HG03442 (cell line): ENCODE measurements around the gene CRYBA2.
A peak's percentile ranks its signal among the peaks of the same experiment; 100 is the strongest.

ENCODE experiments used
- ATAC-seq: cut with Tn5 transposase; IDR thresholded peaks from one replicate; pipeline ENCODE4 v1.9.1; 2021; ENCODE audit warnings: mild to moderate bottlenecking, moderate library complexity; ENCODE audit not compliant: unreplicated experiment

The CRYBA2 gene

GRCh38 chr2:218983263-218983933 lies 9.8 kb downstream of the CRYBA2 start:
- ATAC-seq = no peak

DNA sequence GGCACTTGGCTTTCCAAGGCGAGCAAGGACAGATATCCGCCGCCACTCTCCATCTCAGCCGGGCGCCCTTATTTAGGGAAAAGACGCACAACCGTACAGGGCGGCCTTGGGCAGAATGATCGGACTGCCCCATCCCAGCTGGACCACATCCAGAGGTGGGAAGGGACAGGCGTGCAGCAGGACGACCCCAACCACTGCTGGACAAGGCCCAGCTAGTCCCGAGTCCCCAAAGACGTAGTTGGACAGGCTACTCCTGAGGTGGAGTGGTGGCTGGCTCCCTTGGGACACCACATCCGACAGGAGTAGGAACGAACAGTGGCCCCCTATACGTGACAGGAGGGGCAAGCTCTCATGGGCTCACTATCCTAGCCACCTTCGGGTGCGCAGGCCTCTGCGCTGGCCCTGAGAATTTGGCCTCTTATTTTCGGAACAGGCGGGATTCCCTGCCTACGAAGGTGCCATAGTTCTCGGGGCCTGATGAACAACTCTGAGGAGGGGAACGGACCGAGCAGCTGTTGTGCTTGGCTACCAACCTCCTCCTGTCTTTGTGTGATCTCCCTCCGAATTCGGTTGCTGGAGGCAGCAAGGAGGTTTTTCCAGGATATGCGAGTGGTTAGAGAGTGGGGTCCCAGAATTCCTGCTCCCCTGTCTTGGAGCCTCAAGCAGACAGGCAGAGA lies 10.5 kb downstream of the CRYBA2 start:
- no peak for ATAC-seq

- no peak for ATAC-seq
Measured at GRCh38 chr2:218981881-218982585, 11.2 kb downstream of the CRYBA2 start.

- no peak for ATAC-seq
Measured at GRCh38 chr2:218981390-218981880, 11.8 kb downstream of the CRYBA2 start.

- no peak for ATAC-seq
Measured at GRCh38 chr2:218980735-218981389, 12.4 kb downstream of the CRYBA2 start.

- peak; percentile 84 for ATAC-seq
Measured at GRCh38 chr2:218979846-218980734, 13.1 kb downstream of the CRYBA2 start.

- no peak for ATAC-seq
Measured at GRCh38 chr2:218975060-218975777, 18.0 kb downstream of the CRYBA2 start.

DNA sequence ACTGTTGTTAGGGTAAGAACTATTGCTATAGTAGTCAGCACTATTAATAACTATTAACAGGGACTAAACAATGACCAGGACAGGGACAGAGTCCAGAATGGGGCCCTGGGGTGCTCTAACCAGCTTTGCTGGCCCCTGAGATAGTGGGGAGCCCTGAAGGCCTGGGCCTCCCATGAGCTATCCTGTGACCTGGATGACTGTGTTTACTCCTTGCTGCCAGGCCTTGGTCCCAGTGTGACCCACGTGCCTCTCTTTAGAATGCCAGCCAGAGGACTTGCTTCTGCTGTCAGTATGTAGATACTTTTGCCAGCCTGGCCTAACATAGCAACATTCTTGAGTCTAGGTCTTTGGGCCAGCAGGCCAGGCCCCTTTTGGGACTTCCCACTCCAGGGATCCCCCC lies 22.3 kb downstream of the CRYBA2 start:
- ATAC-seq = no peak

- ATAC-seq = no peak
Measured at GRCh38 chr2:218964041-218964771, 29.0 kb downstream of the CRYBA2 start.

GRCh38 chr2:218963601-218964000 lies 29.6 kb downstream of the CRYBA2 start:
- no peak for ATAC-seq

GRCh38 chr2:218962859-218963492 lies 30.2 kb downstream of the CRYBA2 start:
- no peak for ATAC-seq

GRCh38 chr2:218961651-218962570 lies 31.3 kb downstream of the CRYBA2 start:
- no peak for ATAC-seq

GRCh38 chr2:218961229-218961628 lies 32.0 kb downstream of the CRYBA2 start:
- no peak for ATAC-seq

DNA sequence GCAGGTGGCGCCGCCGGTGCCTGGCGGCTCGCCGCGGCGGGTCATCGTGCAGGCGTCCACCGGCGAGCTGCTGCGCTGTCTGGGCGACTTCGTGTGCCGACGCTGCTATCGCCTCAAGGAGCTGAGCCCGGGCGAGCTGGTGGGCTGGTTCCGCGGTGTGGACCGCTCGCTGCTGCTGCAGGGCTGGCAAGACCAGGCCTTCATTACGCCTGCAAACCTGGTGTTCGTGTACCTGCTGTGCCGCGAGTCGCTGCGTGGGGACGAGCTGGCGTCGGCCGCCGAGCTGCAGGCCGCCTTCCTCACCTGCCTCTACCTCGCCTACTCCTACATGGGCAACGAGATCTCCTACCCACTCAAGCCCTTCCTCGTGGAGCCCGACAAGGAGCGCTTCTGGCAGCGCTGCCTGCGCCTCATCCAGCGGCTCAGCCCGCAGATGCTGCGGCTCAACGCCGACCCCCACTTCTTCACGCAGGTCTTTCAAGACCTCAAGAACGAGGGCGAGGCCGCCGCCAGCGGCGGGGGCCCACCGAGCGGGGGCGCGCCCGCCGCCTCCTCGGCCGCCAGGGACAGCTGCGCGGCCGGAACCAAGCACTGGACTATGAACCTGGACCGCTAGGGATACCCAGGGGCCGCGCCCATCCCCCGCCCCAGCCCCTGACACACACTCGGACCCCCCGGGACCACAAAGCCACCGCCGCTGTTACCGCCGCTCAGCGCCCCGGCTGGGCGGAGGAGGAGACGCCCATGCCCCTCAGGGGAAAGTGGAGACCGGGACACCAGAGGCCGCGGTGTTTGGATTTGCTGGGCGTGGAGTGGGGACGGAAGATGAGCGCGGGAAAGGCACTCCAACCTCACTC lies 32.7 kb downstream of the CRYBA2 start:
- ATAC-seq = no peak

DNA sequence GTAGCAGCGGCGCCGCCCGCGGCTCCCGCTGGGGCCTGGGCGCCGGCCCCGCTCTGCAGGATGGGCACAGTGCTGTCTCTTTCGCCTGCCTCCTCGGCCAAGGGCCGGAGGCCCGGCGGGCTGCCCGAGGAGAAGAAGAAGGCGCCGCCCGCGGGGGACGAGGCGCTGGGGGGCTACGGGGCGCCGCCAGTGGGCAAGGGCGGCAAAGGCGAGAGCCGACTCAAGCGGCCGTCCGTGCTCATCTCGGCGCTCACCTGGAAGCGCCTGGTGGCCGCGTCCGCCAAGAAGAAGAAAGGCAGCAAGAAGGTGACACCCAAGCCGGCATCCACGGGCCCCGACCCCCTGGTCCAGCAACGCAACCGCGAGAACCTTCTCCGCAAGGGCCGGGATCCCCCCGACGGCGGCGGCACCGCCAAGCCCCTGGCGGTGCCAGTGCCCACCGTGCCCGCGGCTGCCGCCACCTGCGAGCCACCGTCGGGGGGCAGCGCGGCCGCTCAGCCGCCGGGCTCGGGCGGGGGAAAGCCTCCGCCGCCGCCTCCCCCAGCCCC lies 33.4 kb downstream of the CRYBA2 start:
- ATAC-seq = no peak

DNA sequence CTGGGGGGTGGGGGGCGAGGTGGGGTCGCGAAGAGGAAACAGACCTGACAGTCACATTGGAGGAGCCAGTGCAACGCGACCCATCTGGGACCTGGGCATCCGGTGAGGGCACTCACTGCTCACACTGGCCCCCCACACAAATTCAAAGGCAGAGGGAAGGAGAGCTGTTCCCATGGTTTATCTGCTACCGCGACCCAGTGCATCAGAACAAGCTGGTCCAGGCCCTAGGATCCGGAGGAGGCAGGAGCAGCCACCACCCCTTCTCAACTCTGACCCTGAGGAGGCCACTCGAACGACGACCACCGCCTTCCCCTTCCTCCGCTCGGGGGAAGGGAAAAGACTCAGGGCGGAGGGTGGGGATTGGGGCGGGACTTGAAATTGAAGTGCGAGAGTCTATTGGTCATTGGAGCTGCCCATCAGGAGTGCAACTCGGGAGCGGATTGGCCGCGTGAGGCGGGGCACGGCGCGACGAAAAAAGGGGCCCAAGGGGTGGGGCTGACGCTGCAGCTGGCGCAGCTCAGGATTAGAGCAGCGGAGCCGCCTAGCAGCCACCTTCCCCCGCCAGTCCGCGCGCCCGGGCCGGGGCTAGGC lies 34.0 kb downstream of the CRYBA2 start, which contains the start of gene CDK5R2:
TSS of gene CDK5R2 (plus strand) at position 526 of the 591 bp plus-strand sequence. CDS start 155 bp downstream, outside the sequence.
- ATAC-seq = peak; percentile 91
